Urinary bladder (tissue), 4 donors: ENCODE results near the gene NAP1L5. TPM values are rescaled to one million over a fixed set of nuclear protein-coding genes. Genes with fewer than 3 reads are reported as not detected.

ENCODE experiments used
- DNase-seq: peaks from one replicate; pipeline ENCODE4 v3.0.0-alpha.2; 2015; ENCODE audit errors: extremely low spot score
- H3K27ac ChIP-seq: one replicate; pipeline ENCODE4 v1.5.1; 2013; ENCODE audit warnings: low read depth, mild to moderate bottlenecking, moderate library complexity
- H3K36me3 ChIP-seq: one replicate; pipeline ENCODE4 v1.6.1; 2013; ENCODE audit warnings: mild to moderate bottlenecking, moderate library complexity; ENCODE audit not compliant: insufficient read depth
- H3K4me1 ChIP-seq: one replicate; pipeline ENCODE4 v1.6.1; 2013; ENCODE audit warnings: mild to moderate bottlenecking, moderate library complexity; ENCODE audit not compliant: insufficient read depth
- H3K4me3 ChIP-seq: one replicate; pipeline ENCODE4 v1.5.1; 2013; ENCODE audit warnings: low read depth, low read length
- WGBS: extraction: QIAGEN DNeasy Blood & Tissue Kit; methylation state at CpG from one replicate; pipeline ENCODE4 v1.1.7; 2013; 5-methylcytosine and 5-hydroxymethylcytosine counted together
- polyA plus RNA-seq: library from polyadenylated mRNA; stranded (reverse); fragments of 200-250 nt; gene quantifications from one replicate; pipeline ENCODE4 v1.2.3, GENCODE V29; 2013
- total RNA-seq: library from RNA; depleted of rRNA; stranded (reverse); fragments of >200 nt; gene quantifications from one replicate; pipeline ENCODE4 v1.2.3, GENCODE V29; 2014
- donor health status: healthy with polysubstance abuse.
- donor health status: healthy.

Gene NAP1L5
- total and polyA plus RNA-seq, 2 donors, result 10.2 to 19.4 TPM

DNA sequence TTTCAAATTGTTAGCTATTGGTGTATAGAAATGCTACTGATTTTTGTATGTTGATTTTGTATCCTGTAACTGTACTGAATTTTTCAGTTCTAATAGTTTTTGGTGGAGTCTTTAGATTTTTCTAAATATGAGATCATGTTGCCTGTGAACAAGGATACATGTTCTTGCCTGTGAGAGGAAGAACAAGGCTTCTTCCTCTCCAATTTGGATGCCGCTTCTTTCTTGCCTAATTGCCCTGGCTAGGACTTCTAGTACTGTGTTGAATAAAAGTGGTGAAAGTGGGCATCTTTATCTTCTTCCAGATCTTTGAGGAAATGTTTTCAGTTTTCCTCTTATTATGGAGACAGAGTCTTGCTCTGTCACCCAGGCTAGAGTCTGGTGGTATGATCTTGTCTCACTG, 16.2 kb upstream of the NAP1L5 start:
- Histone ChIP-seq H3K4me1 (no peaks in the 10 kb centered on the region), H3K4me3 (no peak overlapping the region), H3K36me3 (no peaks in the 10 kb centered on the region), H3K27ac (no peak overlapping the region)
- DNase-seq, result no peak
- WGBS, result 92% methylated on average over 1 of the region's 1 CpG

DNA sequence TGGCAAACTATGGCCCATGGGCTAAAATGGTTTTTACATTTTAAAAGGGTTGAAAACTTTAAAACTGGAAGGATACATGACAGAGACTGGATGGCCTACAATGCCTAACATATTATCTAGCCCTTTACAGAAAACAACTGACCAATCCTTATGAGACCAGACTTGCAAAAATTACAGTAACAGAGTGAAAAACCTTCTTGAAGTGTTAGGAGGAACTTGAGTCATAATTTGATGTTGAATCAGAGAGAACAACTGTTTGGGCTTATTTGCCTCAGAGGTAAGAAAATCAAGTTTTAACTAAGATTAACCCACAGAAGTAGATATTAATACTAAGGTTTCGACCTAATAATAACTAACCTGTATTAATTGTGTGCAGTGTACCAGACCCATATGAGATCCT, 12.4 kb upstream of the NAP1L5 start:
- WGBS, result 96% methylated on average over 1 of the region's 1 CpG
- no peaks in the 10 kb centered on the region for H3K4me1 ChIP-seq
- DNase-seq, result no peak
- no peaks in the 10 kb centered on the region for H3K36me3 ChIP-seq
- H3K4me3 ChIP-seq, result no peak overlapping the region
- H3K27ac ChIP-seq, result no peak overlapping the region

DNA sequence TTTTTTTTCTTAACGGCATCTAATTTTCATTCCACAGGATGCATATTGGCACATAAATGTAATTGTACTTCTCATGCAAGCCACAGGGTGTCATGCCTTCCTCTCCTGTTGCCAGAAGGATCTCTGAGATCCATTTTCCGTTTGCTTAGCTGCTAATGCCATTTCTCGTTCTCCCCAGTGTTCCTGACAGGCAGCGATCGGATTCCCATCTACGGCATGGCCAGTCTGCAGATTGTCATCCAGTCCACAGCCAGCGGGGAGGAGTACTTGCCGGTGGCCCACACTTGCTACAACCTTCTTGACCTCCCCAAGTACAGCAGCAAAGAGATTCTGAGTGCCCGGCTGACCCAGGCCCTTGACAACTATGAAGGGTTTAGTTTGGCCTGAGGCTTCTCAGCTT, 8.9 kb upstream of the NAP1L5 start:
- Histone ChIP-seq H3K27ac (no peak overlapping the region), H3K4me1 (no peaks in the 10 kb centered on the region), H3K36me3 (no peaks in the 10 kb centered on the region), H3K4me3 (no peak overlapping the region)
- 26% methylated on average over 9 of the region's 9 CpGs for WGBS
- DNase-seq, result no peak

DNA sequence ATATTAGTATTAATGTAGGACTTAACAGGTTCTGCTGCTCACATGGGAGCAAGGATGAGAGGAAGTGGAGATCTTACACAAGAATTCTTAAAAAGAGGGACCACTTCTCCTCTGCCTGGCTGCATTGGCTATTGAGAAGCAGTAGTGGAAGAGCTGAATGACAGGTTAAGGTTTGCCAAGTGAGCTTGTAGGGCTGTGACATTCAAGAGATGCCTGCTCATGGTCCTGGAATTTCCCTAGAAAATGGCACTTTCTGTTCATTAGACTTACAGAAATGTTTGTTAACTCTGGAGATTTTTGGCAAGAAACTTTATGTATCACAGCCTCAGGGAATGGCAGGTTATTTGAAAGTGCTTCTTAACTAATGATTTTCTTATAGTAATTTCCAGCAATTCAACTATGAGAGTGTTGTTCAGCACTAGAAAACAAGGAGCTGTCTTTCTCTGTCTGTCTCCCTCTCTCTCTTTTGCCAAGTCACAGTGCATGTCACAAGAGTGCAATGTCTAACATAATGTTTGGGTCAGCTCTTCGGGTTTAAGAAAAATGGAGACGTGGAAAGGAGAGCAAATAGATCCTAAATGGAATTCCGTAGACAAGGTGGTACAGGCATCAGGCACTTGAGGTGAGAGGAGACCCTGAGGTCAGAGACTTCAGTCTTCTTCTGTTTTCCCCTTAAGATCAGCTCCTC, 8.3 kb upstream of the NAP1L5 start:
- no peak for DNase-seq
- Histone ChIP-seq H3K4me3 (no peak overlapping the region), H3K27ac (no peak overlapping the region), H3K36me3 (no peaks in the 10 kb centered on the region), H3K4me1 (no peaks in the 10 kb centered on the region)
- WGBS, result 73% methylated on average over 3 of the region's 3 CpGs

DNA sequence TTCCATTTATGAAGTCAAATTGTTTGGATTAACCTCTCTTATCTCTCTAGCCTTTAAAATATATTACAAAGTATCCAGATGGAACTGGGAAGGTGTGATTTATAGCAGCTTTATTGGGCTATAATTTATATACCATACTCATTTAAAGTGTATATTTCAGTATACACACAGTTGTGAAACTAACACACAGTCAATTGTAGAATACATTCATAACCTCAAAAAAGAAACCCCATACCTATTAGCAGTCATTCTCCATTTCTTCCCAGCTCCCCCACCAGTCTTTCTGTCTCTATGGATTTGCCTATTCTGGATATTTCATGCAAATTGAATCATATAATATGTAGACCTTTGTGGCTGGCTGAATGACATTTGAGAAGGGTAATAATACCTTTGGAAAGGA, 7.6 kb upstream of the NAP1L5 start:
- Histone ChIP-seq H3K36me3 (no peaks in the 10 kb centered on the region), H3K4me3 (no peak overlapping the region), H3K4me1 (no peaks in the 10 kb centered on the region), H3K27ac (no peak overlapping the region)
- no peak for DNase-seq

DNA sequence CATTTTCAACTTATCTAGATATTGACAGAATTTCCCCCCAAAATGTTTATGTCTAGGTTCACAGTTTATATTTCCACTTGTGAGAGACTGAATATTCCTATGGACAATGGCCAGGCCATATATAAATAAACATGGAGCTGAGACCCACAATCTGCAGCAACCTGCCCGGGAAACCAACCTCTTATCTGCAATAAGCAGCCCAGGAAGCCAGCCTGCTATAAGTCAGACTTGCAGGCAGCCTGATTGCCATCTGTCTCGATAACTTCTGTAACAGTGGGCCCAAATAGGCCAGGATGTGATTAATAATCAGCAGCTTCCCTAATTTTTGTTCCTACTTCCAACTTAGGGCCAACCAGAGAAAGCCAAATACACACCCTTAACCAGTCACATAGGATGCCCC, 5.2 kb upstream of the NAP1L5 start:
- Histone ChIP-seq H3K27ac (no peak overlapping the region), H3K4me3 (no peak overlapping the region), H3K4me1 (no peaks in the 10 kb centered on the region), H3K36me3 (no peaks in the 10 kb centered on the region)
- no peak for DNase-seq
- WGBS, result 73% methylated on average over 2 of the region's 2 CpGs

DNA sequence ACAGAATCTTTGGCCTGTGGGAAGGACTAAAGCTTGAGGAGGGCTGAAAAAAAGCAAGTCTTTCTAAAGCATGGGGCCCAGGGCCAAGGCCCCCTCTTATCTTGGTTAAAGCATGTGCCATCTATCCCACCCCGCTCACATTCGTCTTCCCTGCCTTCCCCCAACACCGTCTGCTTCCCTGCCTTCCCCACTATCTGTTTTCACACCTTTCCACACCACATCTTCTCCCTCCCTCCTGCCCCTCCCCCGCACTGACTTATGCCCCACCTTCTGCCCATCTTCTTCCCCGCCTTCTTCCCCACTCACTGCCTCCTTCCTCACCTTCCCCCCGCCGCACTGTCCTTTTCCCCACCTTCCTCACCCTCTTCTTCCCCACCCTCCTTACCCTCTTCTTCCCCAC, 890 bp upstream of the NAP1L5 start:
- Histone ChIP-seq H3K4me3 (no peak overlapping the region), H3K4me1 (peaks cover 1% of the 10 kb centered on the region), H3K36me3 (peaks cover 1% of the 10 kb centered on the region), H3K27ac (no peak overlapping the region)
- WGBS, result 94% methylated on average over 7 of the region's 7 CpGs
- no peak for DNase-seq

DNA sequence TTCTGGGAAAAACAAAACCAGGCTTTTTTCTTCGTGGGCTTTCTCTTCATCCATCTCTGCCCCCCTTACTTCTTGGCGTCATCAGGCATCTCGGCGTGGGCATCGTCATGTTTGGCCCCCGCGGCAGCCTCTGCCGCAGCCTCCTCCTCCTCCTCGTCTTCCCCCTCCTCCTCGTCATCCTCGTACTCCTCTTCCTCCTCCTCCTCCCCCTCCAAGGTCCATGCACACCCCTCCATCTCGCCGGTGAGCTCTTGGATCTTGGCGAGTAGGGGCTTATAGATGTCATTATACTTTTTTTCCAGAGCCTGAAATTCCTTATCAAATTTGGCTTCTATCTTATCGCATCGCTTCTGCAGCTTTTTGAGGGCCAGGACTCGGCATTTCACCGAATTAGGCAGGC, 488 bp downstream of the NAP1L5 start:
- Histone ChIP-seq H3K4me3 (peak overlapping the region; percentile 39), H3K4me1 (peaks cover 1% of the 10 kb centered on the region), H3K36me3 (peaks cover 1% of the 10 kb centered on the region), H3K27ac (no peak overlapping the region)
- DNase-seq, result no peak
- WGBS, result 45% methylated on average over 18 of the region's 18 CpGs

DNA sequence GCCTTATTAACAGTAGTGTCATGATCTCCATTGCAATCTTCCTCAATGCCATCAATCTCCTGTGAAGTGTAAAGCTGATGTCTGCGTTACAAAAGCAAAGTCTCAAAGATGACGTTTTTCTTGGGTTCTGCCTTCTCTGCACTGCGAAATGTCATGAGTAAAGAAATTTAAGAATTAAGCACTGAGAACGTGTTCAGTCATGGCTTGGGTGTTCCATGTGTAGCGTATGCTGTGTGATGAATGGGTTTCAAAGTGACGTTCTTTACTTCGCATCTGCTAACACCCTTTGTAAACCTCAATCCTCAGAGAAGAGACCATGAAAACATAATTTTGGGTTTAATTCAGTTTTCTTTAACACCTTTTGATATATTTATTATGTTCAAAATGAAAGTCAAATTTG, 999 bp downstream of the NAP1L5 start:
- no peak for DNase-seq
- Histone ChIP-seq H3K27ac (no peak overlapping the region), H3K4me1 (peaks cover 1% of the 10 kb centered on the region), H3K36me3 (peaks cover 1% of the 10 kb centered on the region), H3K4me3 (peak overlapping the region; percentile 39)
- 60% methylated on average over 7 of the region's 7 CpGs for WGBS

DNA sequence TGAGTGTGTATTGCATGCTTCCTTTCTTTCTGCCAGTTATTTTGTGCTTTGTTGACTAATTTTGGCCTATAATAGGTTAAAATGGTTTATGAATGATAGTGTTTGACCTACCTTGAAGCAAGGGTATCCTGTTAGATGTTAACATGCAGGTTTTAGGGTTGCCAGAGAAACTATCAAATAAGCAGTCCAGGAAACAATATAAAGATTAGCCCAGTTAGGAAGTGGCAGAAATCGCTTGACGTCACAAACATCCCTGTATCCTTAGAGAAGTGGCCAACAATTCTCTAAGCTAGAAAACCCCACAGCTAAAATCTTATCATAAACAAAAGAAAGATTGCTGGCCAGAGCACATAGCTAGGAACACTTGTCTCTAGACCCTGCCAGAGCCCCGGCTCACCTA, 3.8 kb downstream of the NAP1L5 start:
- DNase-seq, result no peak
- WGBS, result 40% methylated on average over 3 of the region's 3 CpGs
- no peak overlapping the region for H3K4me3 ChIP-seq
- H3K4me1 ChIP-seq, result peaks cover 1% of the 10 kb centered on the region
- H3K27ac ChIP-seq, result no peak overlapping the region
- peaks cover 1% of the 10 kb centered on the region for H3K36me3 ChIP-seq

DNA sequence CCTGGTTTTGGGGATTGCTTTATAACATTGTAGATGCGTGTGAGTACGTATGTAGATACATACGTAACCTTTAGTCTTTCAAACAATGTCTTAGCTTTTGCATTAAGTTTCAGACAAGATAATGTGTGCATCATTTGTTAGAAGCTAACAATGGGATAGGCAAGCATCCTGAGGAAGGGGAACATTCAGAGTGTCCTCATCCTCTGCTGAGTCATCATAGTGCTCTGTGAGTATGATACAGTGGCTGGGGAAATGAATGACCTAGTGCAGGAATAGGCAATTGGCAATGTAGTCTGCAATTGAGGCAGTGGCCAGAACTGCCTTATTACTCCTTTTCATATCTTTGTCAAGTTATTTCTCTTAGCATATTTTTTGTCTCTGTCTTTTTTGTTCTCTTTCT, 7.3 kb downstream of the NAP1L5 start:
- Histone ChIP-seq H3K36me3 (peaks cover 4% of the 10 kb centered on the region), H3K4me1 (no peaks in the 10 kb centered on the region), H3K4me3 (no peak overlapping the region), H3K27ac (no peak overlapping the region)
- no peak for DNase-seq
- 93% methylated on average over 3 of the region's 3 CpGs for WGBS

DNA sequence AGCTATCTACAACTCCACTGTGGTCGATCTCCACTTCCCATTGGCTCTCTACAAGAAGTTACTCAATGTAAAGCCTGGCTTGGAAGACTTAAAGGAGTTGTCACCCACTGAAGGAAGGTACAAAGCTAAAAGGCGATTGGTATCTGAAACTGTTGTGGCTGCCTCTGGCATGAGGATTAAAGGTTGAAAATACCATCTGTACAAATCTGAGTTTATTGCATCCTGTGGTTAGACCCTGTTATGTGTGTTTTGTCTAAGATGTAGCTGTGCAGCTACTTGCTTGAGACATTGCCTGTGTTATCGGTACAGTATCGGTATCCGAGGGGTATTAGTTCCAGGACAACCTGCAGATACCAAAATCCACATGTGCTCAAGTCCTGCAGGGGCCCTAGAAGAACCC, 16.4 kb downstream of the NAP1L5 start:
- Histone ChIP-seq H3K4me1 (no peaks in the 10 kb centered on the region), H3K4me3 (no peak overlapping the region), H3K27ac (no peak overlapping the region), H3K36me3 (peaks cover 8% of the 10 kb centered on the region)
- 95% methylated on average over 5 of the region's 5 CpGs for WGBS
- DNase-seq, result no peak

DNA sequence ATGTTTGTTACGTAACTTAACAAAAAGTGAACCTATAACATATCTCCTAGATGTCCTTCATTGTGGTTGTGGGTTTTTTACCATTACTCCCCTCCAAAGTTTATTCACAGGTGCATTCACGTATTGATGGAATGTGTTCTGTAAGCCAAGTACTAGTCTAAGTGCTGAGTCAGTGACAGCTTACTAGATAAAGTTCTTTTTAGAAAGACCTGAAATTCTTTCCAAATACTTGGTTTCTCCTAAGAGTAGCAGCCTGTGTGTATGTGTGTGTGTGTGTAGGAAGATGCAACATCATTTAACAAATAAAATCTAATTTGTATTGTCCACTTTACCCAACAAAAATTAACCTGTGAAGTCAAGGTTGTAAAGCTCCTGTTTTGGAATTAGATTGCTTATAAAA, 22.1 kb downstream of the NAP1L5 start:
- peaks cover 2% of the 10 kb centered on the region for H3K36me3 ChIP-seq
- DNase-seq, result no peak
- H3K4me1 ChIP-seq, result no peaks in the 10 kb centered on the region
- no peak overlapping the region for H3K27ac ChIP-seq
- 84% methylated on average over 2 of the region's 2 CpGs for WGBS
- no peak overlapping the region for H3K4me3 ChIP-seq

DNA sequence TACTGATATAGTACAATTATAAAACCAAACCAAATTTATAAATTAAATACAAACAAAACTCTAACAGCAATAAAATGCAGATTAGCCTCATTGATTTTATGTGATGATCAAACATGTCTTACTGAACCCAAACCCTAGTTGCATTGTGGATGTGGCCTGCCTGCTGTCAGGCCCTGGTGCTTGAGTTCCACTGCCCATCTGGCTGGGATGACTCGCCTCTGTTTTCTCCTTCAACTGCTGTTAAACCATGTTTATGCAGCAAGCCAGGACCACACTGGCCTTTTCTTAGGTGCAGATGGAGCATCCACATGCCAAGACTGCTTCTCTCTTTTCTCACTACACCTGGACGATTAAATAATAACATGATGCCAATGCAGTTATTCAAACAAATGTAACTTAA, 22.6 kb downstream of the NAP1L5 start:
- Histone ChIP-seq H3K27ac (no peak overlapping the region), H3K4me1 (no peaks in the 10 kb centered on the region), H3K36me3 (peaks cover 3% of the 10 kb centered on the region), H3K4me3 (no peak overlapping the region)
- 88% methylated on average over 2 of the region's 2 CpGs for WGBS
- DNase-seq, result no peak

DNA sequence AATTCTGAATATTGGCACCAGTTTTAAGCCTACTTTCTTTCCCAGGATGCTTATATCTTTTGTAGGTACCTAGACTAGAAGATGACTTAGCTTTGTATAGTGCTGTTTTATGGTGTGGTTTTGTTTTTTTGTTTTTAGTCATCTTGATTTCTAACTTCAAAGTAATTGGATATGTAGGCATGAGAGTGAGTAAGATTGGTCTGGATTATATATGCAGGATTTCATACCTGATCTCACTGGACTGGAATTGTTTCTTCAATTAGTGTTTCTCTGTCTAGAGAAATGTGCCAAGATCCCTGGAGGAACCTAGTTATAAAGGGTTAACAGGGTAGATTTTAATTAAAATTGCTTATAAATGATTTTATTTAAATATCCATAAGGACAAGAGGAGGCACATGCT, 23.1 kb downstream of the NAP1L5 start:
- H3K4me1 ChIP-seq, result no peaks in the 10 kb centered on the region

More for the DNA sequence above, 23.1 kb downstream of the NAP1L5 start:
- Histone ChIP-seq H3K4me3 (no peak overlapping the region), H3K27ac (no peak overlapping the region), H3K36me3 (peaks cover 5% of the 10 kb centered on the region)
- no peak for DNase-seq
